GM13977 (cell line): ENCODE measurements around the gene RNF166.
A peak's percentile ranks its signal among the peaks of the same experiment; 100 is the strongest.

Experiments
- DNase-seq: peaks from one replicate; pipeline ENCODE4 v3.0.0; 2012; ENCODE audit warnings: low spot score
- CTCF ChIP-seq: IDR thresholded peaks from 2 replicates; pipeline ENCODE4 v1.5.1; 2012; ENCODE audit warnings: mild to moderate bottlenecking, control low read depth; ENCODE audit not compliant: insufficient read depth; ENCODE audit errors: extremely low read depth, missing control alignments
- in situ Hi-C: fragments of 300-500 bp; cut with MboI; formaldehyde crosslinking; loops from one replicate; pipeline ENCODE4 v1.12.0; 2022; ENCODE audit warnings: low sequenced_read_pairs, low pct_unique_long_range_greater_than_20kb, mixed read lengths, inconsistent platforms; ENCODE audit not compliant: unreplicated experiment

RNF166 gene

DNA sequence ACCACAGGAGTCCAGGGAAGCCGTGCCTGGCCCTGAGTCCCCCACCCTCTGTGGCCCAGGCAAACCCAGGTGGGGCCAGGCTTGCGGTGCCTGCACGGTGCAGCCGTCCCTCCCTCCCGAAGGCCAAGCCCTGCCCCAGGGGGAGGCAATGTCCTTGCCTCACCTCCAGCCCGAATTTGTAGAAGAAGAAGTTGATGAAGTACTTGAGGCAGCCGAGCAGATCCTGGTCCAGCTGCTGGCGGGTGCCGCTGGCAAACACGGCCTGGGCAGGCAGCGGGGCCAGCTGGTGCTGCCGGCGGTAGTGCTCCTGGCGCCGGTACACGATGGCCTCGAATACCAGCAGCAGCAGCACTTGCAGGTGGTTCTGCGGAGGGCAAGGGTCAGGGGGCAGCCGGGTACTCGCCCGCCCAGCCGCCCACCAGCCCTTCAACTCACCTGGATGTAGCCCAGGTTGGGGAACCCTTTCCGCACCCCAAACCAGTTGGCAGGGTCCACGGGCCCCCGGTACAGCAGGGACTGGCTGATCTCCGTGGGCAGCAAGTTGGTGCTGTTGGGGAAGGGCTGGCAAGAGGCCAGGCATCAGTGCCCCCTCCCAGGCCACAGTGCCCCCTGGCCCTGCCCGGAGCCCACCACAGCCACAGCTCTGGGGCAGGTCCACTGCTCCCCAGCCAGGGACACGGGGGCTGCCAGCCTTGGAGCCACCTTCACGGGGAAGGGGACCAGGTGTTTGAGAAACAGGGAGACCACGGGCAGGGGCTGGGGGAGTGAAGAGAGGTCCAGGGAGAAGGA is 26.2 kb upstream of the RNF166 start:
- TF ChIP-seq CTCF: no peak
- DNase-seq: no peak
- in situ Hi-C loops: loop anchor here (10.0 kb wide), 1 partner anchor 52 kb away; the partner anchor contains the start of gene PIEZO1

GRCh38 chr16:88731699-88732098 is 25.5 kb upstream of the RNF166 start:
- DNase-seq: peak; percentile 76
- TF ChIP-seq CTCF: no peak
- in situ Hi-C loops: loop anchor here (10.0 kb wide), 1 partner anchor 53 kb away; the partner anchor contains the start of gene PIEZO1

- no peak for DNase-seq
- in situ Hi-C loops: loop anchor here (10.0 kb wide), 1 partner anchor 54 kb away; the partner anchor contains the start of gene PIEZO1
- TF ChIP-seq CTCF: no peak
Measured at GRCh38 chr16:88730632-88731607, 24.7 kb upstream of the RNF166 start.

- DNase-seq: no peak
- TF ChIP-seq CTCF: no peak
- in situ Hi-C loops: no loop called here
Measured at GRCh38 chr16:88727871-88728270, 21.7 kb upstream of the RNF166 start.

DNA sequence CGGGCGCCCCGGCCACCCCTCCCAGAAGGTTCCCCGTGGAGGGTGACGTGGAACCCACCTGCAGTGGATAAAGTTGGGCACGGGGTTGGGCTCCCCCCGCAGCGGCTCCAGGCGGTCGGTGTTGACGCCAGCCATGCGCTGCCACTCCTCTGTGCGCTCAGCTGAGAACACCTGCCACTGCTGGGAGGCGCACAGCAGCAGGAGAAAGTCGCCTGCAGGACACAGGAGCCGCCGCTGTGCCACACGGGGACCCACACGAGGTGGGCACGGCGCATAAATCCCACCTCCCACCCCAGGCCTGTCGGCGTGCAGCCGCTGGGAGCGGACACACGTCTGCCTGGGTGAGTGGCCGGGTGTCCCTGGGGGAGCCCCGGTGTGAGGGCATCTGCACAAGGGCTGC is 20.8 kb upstream of the RNF166 start:
- in situ Hi-C loops: no loop called here
- no peak for DNase-seq
- TF ChIP-seq CTCF: no peak

- no peak for DNase-seq
- in situ Hi-C loops: no loop called here
- no peak for TF ChIP-seq CTCF
Measured at GRCh38 chr16:88726408-88726749, 20.2 kb upstream of the RNF166 start.
